OCI-LY3 (cell line): ENCODE measurements around the gene CDKN2A.

Source experiments
- H2AFZ ChIP-seq: fragments of 200-600, 300-600 bp; shearing (Covaris generic); 2 replicates; pipeline ENCODE4 v1.6.0; 2014; ENCODE audit warnings: antibody characterized with exemption, low read depth, low read length
- H3K27ac ChIP-seq: fragments of 200-600, 300-600 bp; sonication (generic); 2 replicates; pipeline ENCODE4 v1.5.1; 2014; ENCODE audit warnings: mild to moderate bottlenecking, low read length, moderate library complexity, mixed read lengths
- H3K27me3 ChIP-seq: fragments of 200-600, 300-600 bp; sonication (generic); 2 replicates; pipeline ENCODE4 v1.6.1; 2014; ENCODE audit warnings: low read depth, low read length, mixed read lengths
- H3K36me3 ChIP-seq: fragments of 200-600, 300-600 bp; sonication (generic); replicated peaks from 2 replicates; pipeline ENCODE3; 2014; ENCODE audit warnings: low read depth, low read length, mixed read lengths
- H3K4me1 ChIP-seq: fragments of 300-600, 200-600 bp; sonication (generic); 2 replicates; pipeline ENCODE4 v1.6.1; 2014; ENCODE audit warnings: low read length, mixed read lengths
- H3K4me2 ChIP-seq: fragments of 200-600, 300-600 bp; sonication (generic); 2 replicates; pipeline ENCODE4 v1.6.1; 2014; ENCODE audit warnings: low read length, mixed read lengths
- H3K4me3 ChIP-seq: fragments of 300-600, 200-600 bp; sonication (generic); 2 replicates; pipeline ENCODE4 v1.5.1; 2014; ENCODE audit warnings: antibody characterized with exemption, mild to moderate bottlenecking, low read length, moderate library complexity
- H3K79me2 ChIP-seq: fragments of 300-600, 200-600 bp; shearing (Covaris generic); 2 replicates; pipeline ENCODE4 v1.6.1; 2014; ENCODE audit warnings: mild to moderate bottlenecking, low read length, mixed read lengths
- H3K9ac ChIP-seq: fragments of 300-600, 200-600 bp; shearing (Covaris generic); 2 replicates; pipeline ENCODE4 v1.6.0; 2014; ENCODE audit warnings: mild to moderate bottlenecking, low read length, moderate library complexity
- H3K9me3 ChIP-seq: fragments of 200-600, 300-600 bp; shearing (Covaris generic); 2 replicates; pipeline ENCODE4 v1.6.1; 2014; ENCODE audit warnings: low read length, mixed read lengths; ENCODE audit not compliant: insufficient read depth
- H4K20me1 ChIP-seq: fragments of 200-600, 300-600 bp; sonication (generic); 2 replicates; pipeline ENCODE4 v1.6.1; 2016; ENCODE audit warnings: low read length, mixed read lengths; ENCODE audit not compliant: insufficient read depth
- CTCF ChIP-seq: fragments of 200-600, 300-600 bp; sonication (generic); IDR thresholded peaks from 2 replicates; pipeline ENCODE4 v1.5.1; 2014; ENCODE audit warnings: antibody characterized with exemption, low read length, low read depth
- EZH2phosphoT487 ChIP-seq: fragments of 200-600 bp; shearing (Covaris generic); IDR thresholded peaks from 2 replicates; pipeline ENCODE4 v1.6.1; 2018; ENCODE audit warnings: antibody characterized with exemption, mixed run types, low read depth

CDKN2A gene

GRCh38 chr9:22005702-22006606 is 11.8 kb upstream of the CDKN2A start:
- no peaks in the 10 kb centered on the region for H3K9me3 ChIP-seq
- no peaks in the 10 kb centered on the region for H3K36me3 ChIP-seq
- H2AFZ ChIP-seq: no peak overlapping the region
- no peak overlapping the region for H3K4me2 ChIP-seq
- no peaks in the 10 kb centered on the region for H3K27me3 ChIP-seq
- no peak overlapping the region for H3K9ac ChIP-seq
- TF ChIP-seq EZH2phosphoT487: no peak
- no peak for TF ChIP-seq CTCF
- no peaks in the 10 kb centered on the region for H3K79me2 ChIP-seq
- no peak overlapping the region for H3K27ac ChIP-seq
- no peaks in the 10 kb centered on the region for H4K20me1 ChIP-seq
- H3K4me1 ChIP-seq: no peaks in the 10 kb centered on the region
- H3K4me3 ChIP-seq: no peak overlapping the region

GRCh38 chr9:22005021-22005701 is 11.0 kb upstream of the CDKN2A start:
- Histone ChIP-seq H3K27me3 (no peaks in the 10 kb centered on the region), H3K79me2 (no peaks in the 10 kb centered on the region), H3K4me3 (no peak overlapping the region), H3K36me3 (no peaks in the 10 kb centered on the region), H3K4me2 (no peak overlapping the region), H3K9me3 (no peaks in the 10 kb centered on the region), H3K4me1 (no peaks in the 10 kb centered on the region), H3K9ac (no peak overlapping the region), H3K27ac (no peak overlapping the region), H4K20me1 (no peaks in the 10 kb centered on the region), H2AFZ (no peak overlapping the region)
- TF ChIP-seq CTCF: no peak
- TF ChIP-seq EZH2phosphoT487: no peak

- H2AFZ ChIP-seq: no peak overlapping the region
- no peaks in the 10 kb centered on the region for H3K79me2 ChIP-seq
- H3K9me3 ChIP-seq: no peaks in the 10 kb centered on the region
- H3K4me3 ChIP-seq: no peak overlapping the region
- H3K36me3 ChIP-seq: no peaks in the 10 kb centered on the region
- H3K4me1 ChIP-seq: no peaks in the 10 kb centered on the region
- H3K4me2 ChIP-seq: no peak overlapping the region
- H3K27ac ChIP-seq: no peak overlapping the region
- no peaks in the 10 kb centered on the region for H4K20me1 ChIP-seq
- H3K9ac ChIP-seq: no peak overlapping the region
- H3K27me3 ChIP-seq: no peaks in the 10 kb centered on the region
- no peak for TF ChIP-seq EZH2phosphoT487
- no peak for TF ChIP-seq CTCF
Observed at GRCh38 chr9:22002038-22002437, 7.8 kb upstream of the CDKN2A start.

- Histone ChIP-seq H3K4me2 (no peak overlapping the region), H3K27ac (no peak overlapping the region), H2AFZ (no peak overlapping the region), H3K27me3 (no peaks in the 10 kb centered on the region), H3K4me1 (no peaks in the 10 kb centered on the region), H3K79me2 (no peaks in the 10 kb centered on the region), H4K20me1 (no peaks in the 10 kb centered on the region), H3K9me3 (no peaks in the 10 kb centered on the region), H3K36me3 (no peaks in the 10 kb centered on the region), H3K9ac (no peak overlapping the region), H3K4me3 (no peak overlapping the region)
- TF ChIP-seq EZH2phosphoT487: no peak
- TF ChIP-seq CTCF: no peak
Observed at GRCh38 chr9:21998026-21998425, 3.8 kb upstream of the CDKN2A start.
